ENCODE measurements around the gene CACNB3. TPM values are rescaled to one million over a fixed set of nuclear protein-coding genes. Genes with fewer than 3 reads are reported as not detected.
A peak's percentile ranks its signal among the peaks of the same experiment; 100 is the strongest.

Gene CACNB3
- total RNA-seq, 1 donor from 2014 or later = 11.5 TPM

- no peak for DNase-seq (ENCODE audit: low spot score)
- no peaks in the 10 kb centered on the region for H3K4me1 Mint-ChIP-seq (ENCODE audit: low read depth)
- intact Hi-C loops (cut with micrococcal nuclease) = no loop called here
- no peaks in the 10 kb centered on the region for H3K9me3 Mint-ChIP-seq
- peaks cover 17% of the 10 kb centered on the region for H3K27me3 Mint-ChIP-seq (ENCODE audit: low read depth)
- no peak overlapping the region for H3K4me3 Mint-ChIP-seq (ENCODE audit: low read depth)
- no peak overlapping the region for H3K27ac Mint-ChIP-seq
- no peaks in the 10 kb centered on the region for H3K36me3 Mint-ChIP-seq (ENCODE audit: low read depth)
These were observed 36.4 kb upstream of the CACNB3 start for GRCh38 chr12:48781750-48782456.

GRCh38 chr12:48782457-48783395, 35.6 kb upstream of the CACNB3 start:
- no peak for DNase-seq (ENCODE audit: low spot score)
- Mint-ChIP-seq H3K27me3 (ENCODE audit: low read depth) (peaks cover 24% of the 10 kb centered on the region), H3K4me3 (ENCODE audit: low read depth) (no peak overlapping the region), H3K9me3 (no peaks in the 10 kb centered on the region), H3K36me3 (ENCODE audit: low read depth) (no peaks in the 10 kb centered on the region), H3K4me1 (ENCODE audit: low read depth) (no peaks in the 10 kb centered on the region), H3K27ac (no peak overlapping the region)
- intact Hi-C loops (cut with micrococcal nuclease) = no loop called here

- intact Hi-C loops (cut with micrococcal nuclease) = no loop called here
- no peaks in the 10 kb centered on the region for H3K4me1 Mint-ChIP-seq (ENCODE audit: low read depth)
These were observed 34.9 kb upstream of the CACNB3 start for GRCh38 chr12:48783432-48783831.

GRCh38 chr12:48786591-48787544, 31.4 kb upstream of the CACNB3 start:
- H3K27me3 Mint-ChIP-seq (ENCODE audit: low read depth) = peaks cover 50% of the 10 kb centered on the region
- intact Hi-C loops (cut with micrococcal nuclease) = no loop called here
- no peaks in the 10 kb centered on the region for H3K36me3 Mint-ChIP-seq (ENCODE audit: low read depth)
- no peak overlapping the region for H3K27ac Mint-ChIP-seq
- no peak for DNase-seq (ENCODE audit: low spot score)
- no peaks in the 10 kb centered on the region for H3K9me3 Mint-ChIP-seq
- H3K4me3 Mint-ChIP-seq (ENCODE audit: low read depth) = no peak overlapping the region
- H3K4me1 Mint-ChIP-seq (ENCODE audit: low read depth) = peaks cover 2% of the 10 kb centered on the region

More at GRCh38 chr12:48783432-48783831, 34.9 kb upstream of the CACNB3 start:
- Mint-ChIP-seq H3K36me3 (ENCODE audit: low read depth) (no peaks in the 10 kb centered on the region), H3K27ac (no peak overlapping the region), H3K27me3 (ENCODE audit: low read depth) (peaks cover 31% of the 10 kb centered on the region), H3K4me3 (ENCODE audit: low read depth) (no peak overlapping the region), H3K9me3 (no peaks in the 10 kb centered on the region)
- DNase-seq (ENCODE audit: low spot score) = no peak

- H3K27me3 Mint-ChIP-seq (ENCODE audit: low read depth) = peaks cover 51% of the 10 kb centered on the region
These were observed 30.3 kb upstream of the CACNB3 start for GRCh38 chr12:48787791-48788523.

GRCh38 chr12:48788524-48788853, 29.8 kb upstream of the CACNB3 start:
- Mint-ChIP-seq H3K4me1 (ENCODE audit: low read depth) (peaks cover 2% of the 10 kb centered on the region), H3K36me3 (ENCODE audit: low read depth) (no peaks in the 10 kb centered on the region), H3K9me3 (no peaks in the 10 kb centered on the region), H3K27me3 (ENCODE audit: low read depth) (peaks cover 51% of the 10 kb centered on the region), H3K4me3 (ENCODE audit: low read depth) (peak overlapping the region; percentile 72), H3K27ac (no peak overlapping the region)
- intact Hi-C loops (cut with micrococcal nuclease) = no loop called here
- DNase-seq (ENCODE audit: low spot score) = no peak

More at GRCh38 chr12:48787791-48788523, 30.3 kb upstream of the CACNB3 start:
- Mint-ChIP-seq H3K27ac (no peak overlapping the region), H3K9me3 (no peaks in the 10 kb centered on the region), H3K36me3 (ENCODE audit: low read depth) (no peaks in the 10 kb centered on the region), H3K4me3 (ENCODE audit: low read depth) (peak overlapping the region; percentile 72), H3K4me1 (ENCODE audit: low read depth) (peaks cover 2% of the 10 kb centered on the region)
- intact Hi-C loops (cut with micrococcal nuclease) = no loop called here
- DNase-seq (ENCODE audit: low spot score) = no peak

GRCh38 chr12:48788854-48789775, 29.2 kb upstream of the CACNB3 start, which contains the start of gene ADCY6:
ADCY6 (minus strand) TSS chr12:48789089; CDS start chr12:48783434, 5,655 bp downstream.
- DNase-seq (ENCODE audit: low spot score) = no peak
- H3K4me1 Mint-ChIP-seq (ENCODE audit: low read depth) = peaks cover 2% of the 10 kb centered on the region
- H3K4me3 Mint-ChIP-seq (ENCODE audit: low read depth) = peak within 1 kb of the TSS; percentile 72
- no peak within 1 kb of the TSS for H3K27ac Mint-ChIP-seq
- no peaks in the 10 kb centered on the region for H3K36me3 Mint-ChIP-seq (ENCODE audit: low read depth)
- H3K27me3 Mint-ChIP-seq (ENCODE audit: low read depth) = peaks cover 51% of the 10 kb centered on the region
- H3K9me3 Mint-ChIP-seq = no peaks in the 10 kb centered on the region
- intact Hi-C loops (cut with micrococcal nuclease) = no loop called here

GRCh38 chr12:48789858-48790326, 28.4 kb upstream of the CACNB3 start:
- peaks cover 53% of the 10 kb centered on the region for H3K27me3 Mint-ChIP-seq (ENCODE audit: low read depth)
- DNase-seq (ENCODE audit: low spot score) = no peak
- peaks cover 2% of the 10 kb centered on the region for H3K4me1 Mint-ChIP-seq (ENCODE audit: low read depth)
- peak overlapping the region; percentile 21 for H3K4me3 Mint-ChIP-seq (ENCODE audit: low read depth)
- H3K9me3 Mint-ChIP-seq = no peaks in the 10 kb centered on the region
- H3K36me3 Mint-ChIP-seq (ENCODE audit: low read depth) = no peaks in the 10 kb centered on the region
- intact Hi-C loops (cut with micrococcal nuclease) = no loop called here
- H3K27ac Mint-ChIP-seq = no peak overlapping the region

GRCh38 chr12:48793696-48794095, 24.6 kb upstream of the CACNB3 start:
- no peak for DNase-seq (ENCODE audit: low spot score)
- Mint-ChIP-seq H3K4me3 (ENCODE audit: low read depth) (no peak overlapping the region), H3K27me3 (ENCODE audit: low read depth) (peaks cover 22% of the 10 kb centered on the region), H3K4me1 (ENCODE audit: low read depth) (peaks cover 7% of the 10 kb centered on the region), H3K36me3 (ENCODE audit: low read depth) (no peaks in the 10 kb centered on the region), H3K9me3 (no peaks in the 10 kb centered on the region), H3K27ac (no peak overlapping the region)
- intact Hi-C loops (cut with micrococcal nuclease) = no loop called here

- Mint-ChIP-seq H3K27ac (no peak overlapping the region), H3K4me1 (ENCODE audit: low read depth) (peaks cover 7% of the 10 kb centered on the region)
- intact Hi-C loops (cut with micrococcal nuclease) = loop anchor here (5.0 kb wide), 1 partner anchor 253 kb away; no protein-coding TSS in a partner anchor
These were observed 23.4 kb upstream of the CACNB3 start for GRCh38 chr12:48794870-48795269.

More at GRCh38 chr12:48794870-48795269, 23.4 kb upstream of the CACNB3 start:
- Mint-ChIP-seq H3K36me3 (ENCODE audit: low read depth) (no peaks in the 10 kb centered on the region), H3K9me3 (no peaks in the 10 kb centered on the region), H3K4me3 (ENCODE audit: low read depth) (no peak overlapping the region), H3K27me3 (ENCODE audit: low read depth) (peaks cover 16% of the 10 kb centered on the region)
- no peak for DNase-seq (ENCODE audit: low spot score)

Measured in activated T-helper 2 cell treated with anti-CD3 and anti-CD28 coated beads, Interferon-gamma antibody, Interleukin-2, Interleukin-4, amounts not matched to agents 10 μg/mL and 5 μg/mL and 100 μg/mL, durations not matched to agents 14 hours and 24 hours and 36 hours (primary cell).